ENCODE measurements around the gene RBM18. TPM values are rescaled to one million over a fixed set of nuclear protein-coding genes. Genes with fewer than 3 reads are reported as not detected.

RBM18 gene
- total RNA-seq, 1 donor from 2014 or later, result 29.1 TPM

- Histone ChIP-seq H4K20me1 (ENCODE audit: insufficient read depth, low read length) (no peaks in the 10 kb centered on the region), H3K9me3 (ENCODE audit: insufficient read depth, low read depth, low read length) (peaks cover 3% of the 10 kb centered on the region), H3K4me2 (ENCODE audit: low read length) (peak within 1 kb of the TSS; percentile 79), H3K9ac (ENCODE audit: low read length) (no peak within 1 kb of the TSS), H2AFZ (ENCODE audit: low read depth, low read length) (peak within 1 kb of the TSS; percentile 56), H3K79me2 (ENCODE audit: insufficient read depth, low read length) (no peaks in the 10 kb centered on the region), H3K4me3 (ENCODE audit: insufficient read depth, low read depth, low read length) (peak within 1 kb of the TSS; percentile 33), H3K36me3 (ENCODE audit: insufficient read depth, low read length) (no peaks in the 10 kb centered on the region), H3K27ac (ENCODE audit: low read depth, low read length) (no peak within 1 kb of the TSS), H3K27me3 (ENCODE audit: insufficient read depth, low read length) (peaks cover 74% of the 10 kb centered on the region), H3K4me1 (ENCODE audit: insufficient read depth, low read length) (peaks cover 8% of the 10 kb centered on the region)
- peaks cover 8% of the 10 kb centered on the region for H3K9me3 Mint-ChIP-seq (ENCODE audit: unreplicated experiment)
- H3K36me3 Mint-ChIP-seq (ENCODE audit: low read depth, unreplicated experiment), result peaks cover 3% of the 10 kb centered on the region
- TF ChIP-seq EZH2 (IDR thresholded peaks at IDR 0.05; ENCODE audit: insufficient read depth, low read length) (peak; percentile 92), CTCF (IDR thresholded peaks at IDR 0.05; ENCODE audit: insufficient read depth, low read depth, low read length) (no peak)
- FAIRE-seq, result no peak
- peaks cover 38% of the 10 kb centered on the region for H3K27me3 Mint-ChIP-seq (ENCODE audit: low read depth, unreplicated experiment)
- DNase-seq (ENCODE audit: low read depth), result peak; percentile 22
- H3K4me3 Mint-ChIP-seq (ENCODE audit: unreplicated experiment), result peak within 1 kb of the TSS; percentile 50
- peaks cover 2% of the 10 kb centered on the region for H3K4me1 Mint-ChIP-seq (ENCODE audit: low read depth, unreplicated experiment)
- H3K27ac Mint-ChIP-seq (ENCODE audit: unreplicated experiment), result no peak within 1 kb of the TSS
These were observed 35.8 kb downstream of the RBM18 start, which contains the start of gene LHX6 for GRCh38 chr9:122228568-122229484. Gene LHX6 (minus strand): TSS chr9:122228957. CDS start chr9:122228740, 217 bp downstream.

GRCh38 chr9:122228191-122228567 lies 36.5 kb downstream of the RBM18 start:
- peaks cover 80% of the 10 kb centered on the region for H3K27me3 ChIP-seq (ENCODE audit: insufficient read depth, low read length)
- H3K9me3 Mint-ChIP-seq (ENCODE audit: unreplicated experiment), result peaks cover 8% of the 10 kb centered on the region
- peaks cover 3% of the 10 kb centered on the region for H3K9me3 ChIP-seq (ENCODE audit: insufficient read depth, low read depth, low read length)
- TF ChIP-seq EZH2 (IDR thresholded peaks at IDR 0.05; ENCODE audit: insufficient read depth, low read length) (no peak), CTCF (IDR thresholded peaks at IDR 0.05; ENCODE audit: insufficient read depth, low read depth, low read length) (no peak)
- peak overlapping the region; percentile 33 for H3K4me3 ChIP-seq (ENCODE audit: insufficient read depth, low read depth, low read length)
- H3K27me3 Mint-ChIP-seq (ENCODE audit: low read depth, unreplicated experiment), result peaks cover 43% of the 10 kb centered on the region
- H3K36me3 Mint-ChIP-seq (ENCODE audit: low read depth, unreplicated experiment), result peaks cover 3% of the 10 kb centered on the region
- H3K27ac ChIP-seq (ENCODE audit: low read depth, low read length), result no peak overlapping the region
- no peak overlapping the region for H3K9ac ChIP-seq (ENCODE audit: low read length)
- no peaks in the 10 kb centered on the region for H3K36me3 ChIP-seq (ENCODE audit: insufficient read depth, low read length)
- H3K4me3 Mint-ChIP-seq (ENCODE audit: unreplicated experiment), result peak overlapping the region; percentile 50
- no peak for DNase-seq (ENCODE audit: low read depth)
- no peak overlapping the region for H2AFZ ChIP-seq (ENCODE audit: low read depth, low read length)
- peaks cover 8% of the 10 kb centered on the region for H3K4me1 ChIP-seq (ENCODE audit: insufficient read depth, low read length)
- H4K20me1 ChIP-seq (ENCODE audit: insufficient read depth, low read length), result no peaks in the 10 kb centered on the region
- no peak overlapping the region for H3K27ac Mint-ChIP-seq (ENCODE audit: unreplicated experiment)
- no peaks in the 10 kb centered on the region for H3K79me2 ChIP-seq (ENCODE audit: insufficient read depth, low read length)
- H3K4me2 ChIP-seq (ENCODE audit: low read length), result peak overlapping the region; percentile 79
- H3K4me1 Mint-ChIP-seq (ENCODE audit: low read depth, unreplicated experiment), result peaks cover 2% of the 10 kb centered on the region
- FAIRE-seq, result no peak

GRCh38 chr9:122227575-122227900 lies 37.1 kb downstream of the RBM18 start:
- no peak overlapping the region for H3K4me3 ChIP-seq (ENCODE audit: insufficient read depth, low read depth, low read length)
- Mint-ChIP-seq H3K27me3 (ENCODE audit: low read depth, unreplicated experiment) (peaks cover 49% of the 10 kb centered on the region), H3K9me3 (ENCODE audit: unreplicated experiment) (peaks cover 11% of the 10 kb centered on the region), H3K4me3 (ENCODE audit: unreplicated experiment) (no peak overlapping the region), H3K27ac (ENCODE audit: unreplicated experiment) (no peak overlapping the region), H3K36me3 (ENCODE audit: low read depth, unreplicated experiment) (peaks cover 3% of the 10 kb centered on the region), H3K4me1 (ENCODE audit: low read depth, unreplicated experiment) (peaks cover 2% of the 10 kb centered on the region)
- TF ChIP-seq EZH2 (IDR thresholded peaks at IDR 0.05; ENCODE audit: insufficient read depth, low read length) (no peak), CTCF (IDR thresholded peaks at IDR 0.05; ENCODE audit: insufficient read depth, low read depth, low read length) (no peak)
- FAIRE-seq (no peak), DNase-seq (ENCODE audit: low read depth) (no peak)
- H3K4me2 ChIP-seq (ENCODE audit: low read length), result peak overlapping the region; percentile 22
- H3K4me1 ChIP-seq (ENCODE audit: insufficient read depth, low read length), result peaks cover 8% of the 10 kb centered on the region
- no peaks in the 10 kb centered on the region for H3K36me3 ChIP-seq (ENCODE audit: insufficient read depth, low read length)
- no peaks in the 10 kb centered on the region for H3K79me2 ChIP-seq (ENCODE audit: insufficient read depth, low read length)
- H3K9ac ChIP-seq (ENCODE audit: low read length), result no peak overlapping the region
- peaks cover 86% of the 10 kb centered on the region for H3K27me3 ChIP-seq (ENCODE audit: insufficient read depth, low read length)
- peaks cover 3% of the 10 kb centered on the region for H3K9me3 ChIP-seq (ENCODE audit: insufficient read depth, low read depth, low read length)
- no peak overlapping the region for H2AFZ ChIP-seq (ENCODE audit: low read depth, low read length)
- no peak overlapping the region for H3K27ac ChIP-seq (ENCODE audit: low read depth, low read length)
- H4K20me1 ChIP-seq (ENCODE audit: insufficient read depth, low read length), result no peaks in the 10 kb centered on the region
